ENCODE measurements around the gene SDCBP2.

The SDCBP2 gene

DNA sequence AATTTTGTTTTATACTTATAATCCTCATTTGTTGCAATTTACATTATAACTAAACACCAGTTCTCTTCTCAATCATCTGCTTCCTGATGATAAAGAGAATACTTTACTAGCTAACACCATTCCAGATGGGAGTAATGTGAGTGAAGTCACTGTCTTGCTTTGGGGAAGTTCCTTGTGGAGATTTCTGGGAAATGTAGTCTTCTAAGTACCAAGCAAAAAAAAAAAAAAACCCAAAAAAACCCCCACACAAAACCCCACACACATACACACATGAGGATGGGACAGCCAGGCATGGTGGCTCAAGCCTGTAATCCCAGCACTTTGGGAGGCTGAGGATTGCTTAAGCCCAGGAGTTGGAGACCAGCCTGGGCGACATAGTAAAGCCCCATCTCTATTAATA is 65.1 kb downstream of the SDCBP2 start:
- no peak overlapping the region for H3K9ac ChIP-seq (ENCODE audit: low read depth, low read length)
- peaks cover 9% of the 10 kb centered on the region for H3K27me3 ChIP-seq (ENCODE audit: control insufficient read depth, insufficient read depth, low read length)
- no peaks in the 10 kb centered on the region for H3K9me3 ChIP-seq (replicated peaks; ENCODE audit: low read length)
- H3K4me3 ChIP-seq (ENCODE audit: low read length): no peak overlapping the region
- H3K4me2 ChIP-seq (ENCODE audit: low read length): no peak overlapping the region
- H3K36me3 ChIP-seq (ENCODE audit: insufficient read depth, low read length): no peaks in the 10 kb centered on the region
- peaks cover 17% of the 10 kb centered on the region for H3K4me1 ChIP-seq (ENCODE audit: control insufficient read depth, insufficient read depth, low read length)
